ENCODE results near the gene NAPSA. TPM values are rescaled to one million over a fixed set of nuclear protein-coding genes. Genes with fewer than 3 reads are reported as not detected.
"Not testable (repeated sequence)": the region's sequence is repeated elsewhere in the genome, so short reads cannot be mapped to it uniquely, and the experiment has no call there.

Gene NAPSA
- total RNA-seq, 1 experiment from 2014 or later: 0.59 TPM

GRCh38 chr19:50333235-50333736 lies 32.2 kb downstream of the NAPSA start:
- Histone ChIP-seq H3K4me3 (ENCODE audit: insufficient read depth, low read depth, low read length) (peak overlapping the region; percentile 76), H3K36me3 (replicated peaks; ENCODE audit: control insufficient read depth, insufficient read depth, low read length) (no peaks in the 10 kb centered on the region), H3K27me3 (ENCODE audit: control insufficient read depth, insufficient read depth, low read length) (peaks cover 6% of the 10 kb centered on the region)
- peak; percentile 96 for DNase-seq

GRCh38 chr19:50332244-50333038 lies 33.0 kb downstream of the NAPSA start:
- DNase-seq: peak; percentile 63
- Histone ChIP-seq H3K4me3 (ENCODE audit: insufficient read depth, low read depth, low read length) (peak overlapping the region; percentile 76), H3K36me3 (replicated peaks; ENCODE audit: control insufficient read depth, insufficient read depth, low read length) (no peaks in the 10 kb centered on the region), H3K27me3 (ENCODE audit: control insufficient read depth, insufficient read depth, low read length) (peaks cover 13% of the 10 kb centered on the region)

GRCh38 chr19:50331994-50332243 lies 33.5 kb downstream of the NAPSA start:
- Histone ChIP-seq H3K4me3 (ENCODE audit: insufficient read depth, low read depth, low read length) (peak overlapping the region; percentile 76), H3K27me3 (ENCODE audit: control insufficient read depth, insufficient read depth, low read length) (peaks cover 18% of the 10 kb centered on the region), H3K36me3 (replicated peaks; ENCODE audit: control insufficient read depth, insufficient read depth, low read length) (no peaks in the 10 kb centered on the region)
- no peak for DNase-seq

GRCh38 chr19:50331221-50331993 lies 34.0 kb downstream of the NAPSA start:
- Histone ChIP-seq H3K27me3 (ENCODE audit: control insufficient read depth, insufficient read depth, low read length) (peaks cover 23% of the 10 kb centered on the region), H3K4me3 (ENCODE audit: insufficient read depth, low read depth, low read length) (peak overlapping the region; percentile 76), H3K36me3 (replicated peaks; ENCODE audit: control insufficient read depth, insufficient read depth, low read length) (no peaks in the 10 kb centered on the region)
- peak; percentile 74 for DNase-seq

GRCh38 chr19:50330365-50331078 lies 34.9 kb downstream of the NAPSA start:
- peak overlapping the region; percentile 76 for H3K4me3 ChIP-seq (ENCODE audit: insufficient read depth, low read depth, low read length)
- H3K27me3 ChIP-seq (ENCODE audit: control insufficient read depth, insufficient read depth, low read length): peaks cover 23% of the 10 kb centered on the region
- peak; percentile 98 for DNase-seq
- no peaks in the 10 kb centered on the region for H3K36me3 ChIP-seq (replicated peaks; ENCODE audit: control insufficient read depth, insufficient read depth, low read length)

GRCh38 chr19:50329926-50330294 lies 35.5 kb downstream of the NAPSA start:
- not testable (repeated sequence) for H3K36me3 ChIP-seq (replicated peaks; ENCODE audit: control insufficient read depth, insufficient read depth, low read length); DNase-seq
- peak overlapping the region; percentile 65 for H3K4me3 ChIP-seq (ENCODE audit: insufficient read depth, low read depth, low read length)
- H3K27me3 ChIP-seq (ENCODE audit: control insufficient read depth, insufficient read depth, low read length): peaks cover 23% of the 10 kb centered on the region

GRCh38 chr19:50329146-50329925 lies 36.1 kb downstream of the NAPSA start, which contains the start of gene KCNC3:
KCNC3 (minus strand) TSS chr19:50329377; CDS start chr19:50329082, 295 bp downstream.
- H3K27me3 ChIP-seq (ENCODE audit: control insufficient read depth, insufficient read depth, low read length): peaks cover 23% of the 10 kb centered on the region
- H3K4me3 ChIP-seq (ENCODE audit: insufficient read depth, low read depth, low read length): peak within 1 kb of the TSS; percentile 65
- no peaks in the 10 kb centered on the region for H3K36me3 ChIP-seq (replicated peaks; ENCODE audit: control insufficient read depth, insufficient read depth, low read length)
- DNase-seq: peak; percentile 99

- Histone ChIP-seq H3K36me3 (replicated peaks; ENCODE audit: control insufficient read depth, insufficient read depth, low read length) (no peaks in the 10 kb centered on the region), H3K27me3 (ENCODE audit: control insufficient read depth, insufficient read depth, low read length) (peaks cover 23% of the 10 kb centered on the region), H3K4me3 (ENCODE audit: insufficient read depth, low read depth, low read length) (no peak overlapping the region; the same call in 1 of the 2 replicates)
- no peak for DNase-seq
Measured at GRCh38 chr19:50328873-50329145, 36.6 kb downstream of the NAPSA start.

- Histone ChIP-seq H3K4me3 (ENCODE audit: insufficient read depth, low read depth, low read length) (peak overlapping the region; percentile 51), H3K36me3 (replicated peaks; ENCODE audit: control insufficient read depth, insufficient read depth, low read length) (no peaks in the 10 kb centered on the region; the same call in 1 of the 2 replicates), H3K27me3 (ENCODE audit: control insufficient read depth, insufficient read depth, low read length) (peaks cover 23% of the 10 kb centered on the region)
- peak; percentile 81 for DNase-seq
Measured at GRCh38 chr19:50328224-50328872, 37.1 kb downstream of the NAPSA start.

- Histone ChIP-seq H3K27me3 (ENCODE audit: control insufficient read depth, insufficient read depth, low read length) (peaks cover 23% of the 10 kb centered on the region), H3K4me3 (ENCODE audit: insufficient read depth, low read depth, low read length) (peak overlapping the region; percentile 1; the same call in 1 of the 2 replicates), H3K36me3 (replicated peaks; ENCODE audit: control insufficient read depth, insufficient read depth, low read length) (no peaks in the 10 kb centered on the region; the same call in 1 of the 2 replicates)
- peak; percentile 12 for DNase-seq
Measured at GRCh38 chr19:50327461-50328223, 37.8 kb downstream of the NAPSA start.

- Histone ChIP-seq H3K4me3 (ENCODE audit: insufficient read depth, low read depth, low read length) (no peak overlapping the region; the same call in 1 of the 2 replicates), H3K27me3 (ENCODE audit: control insufficient read depth, insufficient read depth, low read length) (peaks cover 23% of the 10 kb centered on the region)
Measured at GRCh38 chr19:50327013-50327412, 38.4 kb downstream of the NAPSA start.

GRCh38 chr19:50326101-50326664 lies 39.3 kb downstream of the NAPSA start:
- DNase-seq: peak; percentile 66
- Histone ChIP-seq H3K36me3 (replicated peaks; ENCODE audit: control insufficient read depth, insufficient read depth, low read length) (no peaks in the 10 kb centered on the region; the same call in 1 of the 2 replicates), H3K27me3 (ENCODE audit: control insufficient read depth, insufficient read depth, low read length) (peaks cover 20% of the 10 kb centered on the region), H3K4me3 (ENCODE audit: insufficient read depth, low read depth, low read length) (peak overlapping the region; percentile 33)

More at GRCh38 chr19:50327013-50327412, 38.4 kb downstream of the NAPSA start:
- peak; percentile 19 for DNase-seq
- no peaks in the 10 kb centered on the region; the same call in 1 of the 2 replicates for H3K36me3 ChIP-seq (replicated peaks; ENCODE audit: control insufficient read depth, insufficient read depth, low read length)

All from H7 (cell line).